HG02798 (cell line): ENCODE measurements around the gene NAALADL2.

ENCODE experiments used
- ATAC-seq: cut with Tn5 transposase; IDR thresholded peaks from one replicate; pipeline ENCODE4 v1.9.1; 2021; ENCODE audit warnings: mild to moderate bottlenecking; ENCODE audit not compliant: unreplicated experiment, poor library complexity

The NAALADL2 gene

GRCh38 chr3:175679568-175679967, 820.4 kb downstream of the NAALADL2 start:
- ATAC-seq: no peak

GRCh38 chr3:175692256-175692655, 833.1 kb downstream of the NAALADL2 start:
- no peak for ATAC-seq

- ATAC-seq: no peak
These were observed 836.1 kb downstream of the NAALADL2 start for GRCh38 chr3:175695251-175695650.

GRCh38 chr3:175702956-175703355, 843.8 kb downstream of the NAALADL2 start:
- no peak for ATAC-seq

- ATAC-seq: peak; percentile 61
These were observed 845.4 kb downstream of the NAALADL2 start for GRCh38 chr3:175704366-175705055.

GRCh38 chr3:175713268-175713667, 854.1 kb downstream of the NAALADL2 start:
- no peak for ATAC-seq

GRCh38 chr3:175716446-175716845, 857.3 kb downstream of the NAALADL2 start:
- no peak for ATAC-seq

GRCh38 chr3:175726228-175726627, 867.1 kb downstream of the NAALADL2 start:
- no peak for ATAC-seq

GRCh38 chr3:175728566-175728965, 869.4 kb downstream of the NAALADL2 start:
- ATAC-seq: no peak

GRCh38 chr3:175729466-175729865, 870.3 kb downstream of the NAALADL2 start:
- no peak for ATAC-seq

GRCh38 chr3:175731543-175731942, 872.4 kb downstream of the NAALADL2 start:
- no peak for ATAC-seq

- no peak for ATAC-seq
These were observed 872.9 kb downstream of the NAALADL2 start for GRCh38 chr3:175732017-175732416.

- no peak for ATAC-seq
These were observed 876.7 kb downstream of the NAALADL2 start for GRCh38 chr3:175735866-175736265.

- ATAC-seq: no peak
These were observed 878.8 kb downstream of the NAALADL2 start for GRCh38 chr3:175737646-175738572.

GRCh38 chr3:175741951-175742350, 882.8 kb downstream of the NAALADL2 start:
- ATAC-seq: no peak

- ATAC-seq: no peak
These were observed 884.7 kb downstream of the NAALADL2 start for GRCh38 chr3:175743733-175744400.

GRCh38 chr3:175746308-175746707, 887.2 kb downstream of the NAALADL2 start:
- ATAC-seq: no peak

- no peak for ATAC-seq
These were observed 889.1 kb downstream of the NAALADL2 start for GRCh38 chr3:175748087-175748730.

GRCh38 chr3:175749981-175750380, 890.8 kb downstream of the NAALADL2 start:
- ATAC-seq: no peak

- ATAC-seq: no peak
These were observed 892.0 kb downstream of the NAALADL2 start for GRCh38 chr3:175751089-175751488.
